ENCODE results near the gene SPSB2. TPM values are rescaled to one million over a fixed set of nuclear protein-coding genes. Genes with fewer than 3 reads are reported as not detected.

SPSB2 gene
- total RNA-seq, 3 donors from 2014 or later: 9.0 to 13.4 (median 12.7) TPM

DNA sequence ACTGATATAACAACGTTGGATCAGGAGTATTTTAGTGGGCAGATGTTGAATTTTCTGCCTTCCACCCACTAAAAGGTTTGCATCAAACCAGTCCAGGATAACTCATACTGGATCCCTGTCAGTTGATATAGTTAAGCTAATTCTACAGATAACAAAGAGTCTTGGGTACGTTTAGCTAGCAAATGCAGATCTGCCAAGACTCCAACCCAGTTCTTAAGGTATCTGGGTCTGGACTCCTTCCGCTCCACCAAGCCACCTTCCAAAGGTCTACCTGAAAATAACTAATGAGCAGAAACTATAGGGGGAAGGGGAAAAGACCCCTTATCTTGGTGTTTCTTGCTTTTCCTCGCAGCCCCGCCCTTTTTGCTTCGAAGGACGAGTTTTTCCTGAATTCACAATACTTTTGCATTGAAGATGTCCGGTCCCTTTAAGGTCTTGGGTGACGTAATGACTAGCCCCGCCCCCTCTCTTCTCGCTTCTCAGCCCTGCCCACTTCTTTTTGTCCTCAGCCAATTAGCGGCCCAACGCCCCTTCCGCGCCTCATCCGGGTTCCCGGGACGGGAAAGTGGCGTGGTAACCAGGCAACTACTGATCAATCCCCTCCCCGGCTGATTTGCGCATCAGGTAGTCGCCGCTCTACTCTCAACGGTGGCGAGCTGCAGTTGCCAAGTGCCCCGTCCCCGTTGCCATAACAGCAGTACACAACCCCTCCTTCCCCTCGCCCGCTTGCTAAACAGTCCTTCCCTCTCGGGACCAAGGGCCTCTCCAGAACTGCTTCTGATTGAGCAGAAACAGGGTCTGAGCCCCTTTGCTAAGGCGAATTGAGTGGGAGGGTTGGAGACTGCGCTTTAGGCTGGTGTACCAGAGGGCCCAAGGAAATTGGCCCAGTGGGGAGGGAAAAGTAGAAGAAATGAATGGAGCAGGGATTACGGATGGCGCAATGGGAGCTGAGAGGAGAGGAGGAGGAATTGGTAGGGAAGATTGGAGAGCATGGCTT lies 31.5 kb upstream of the SPSB2 start, which contains the start of gene LRRC23:
Gene LRRC23 (plus strand): TSS at position 543 of the 997 bp plus-strand sequence. CDS start 812 bp downstream, outside the sequence.
- intact Hi-C loops (cut with DNase I; ENCODE audit: low total_unique reads): no loop called here

GRCh38 chr12:6903722-6904121 lies 30.6 kb upstream of the SPSB2 start:
- intact Hi-C loops (cut with DNase I; ENCODE audit: low total_unique reads): no loop called here
- no peak for DNase-seq (ENCODE audit: low spot score in 2 of 2)
- H3K36me3 ChIP-seq: no peaks in the 10 kb centered on the region
- peak overlapping the region; percentile 93 to 94 for H3K27ac ChIP-seq
- H3K27me3 ChIP-seq: no peaks in the 10 kb centered on the region
- TF ChIP-seq POLR2AphosphoS5 (IDR thresholded peaks at IDR 0.05) (no peak), POLR2A (IDR thresholded peaks at IDR 0.05) (no peak), CTCF (IDR thresholded peaks at IDR 0.05) (no peak)
- H3K4me3 ChIP-seq: no peak overlapping the region
- H3K4me1 ChIP-seq: no peaks in the 10 kb centered on the region
- no peaks in the 10 kb centered on the region for H3K9me3 ChIP-seq

More for the DNA sequence above, 31.5 kb upstream of the SPSB2 start, which contains the start of gene LRRC23:
- peak within 1 kb of the TSS; percentile 56 to 77 (median 72) for H3K4me3 ChIP-seq
- H3K9me3 ChIP-seq: no peaks in the 10 kb centered on the region
- H3K36me3 ChIP-seq: no peaks in the 10 kb centered on the region
- peak within 1 kb of the TSS; percentile 93 to 94 for H3K27ac ChIP-seq
- no peaks in the 10 kb centered on the region for H3K4me1 ChIP-seq
- peak; percentile 98 for DNase-seq (ENCODE audit: low spot score in 2 of 2)
- H3K27me3 ChIP-seq: no peaks in the 10 kb centered on the region
- TF ChIP-seq POLR2AphosphoS5 (IDR thresholded peaks at IDR 0.05) (peak; percentile 79 to 94 (median 82)), CTCF (IDR thresholded peaks at IDR 0.05) (no peak), POLR2A (IDR thresholded peaks at IDR 0.05) (peak; percentile 83)

DNA sequence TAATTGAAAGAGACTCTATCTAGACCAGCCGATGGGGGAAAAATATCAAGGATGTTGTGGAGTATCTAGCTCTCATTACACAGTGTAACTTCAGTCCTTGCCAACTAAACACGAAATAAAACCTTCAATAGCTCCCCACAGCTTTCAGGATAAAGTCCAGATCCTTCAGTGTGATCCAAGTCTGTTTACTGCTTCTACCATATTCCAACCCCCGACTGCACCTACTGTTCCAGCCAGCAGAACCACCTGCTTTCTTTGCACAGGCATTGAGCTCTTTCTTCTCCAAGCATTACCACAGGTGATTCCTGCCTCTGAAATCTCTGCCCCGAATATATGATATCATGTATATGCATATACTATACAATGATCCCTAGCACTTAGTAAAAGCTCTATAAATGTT lies 29.3 kb upstream of the SPSB2 start:
- intact Hi-C loops (cut with DNase I; ENCODE audit: low total_unique reads): no loop called here
- TF ChIP-seq POLR2AphosphoS5 (IDR thresholded peaks at IDR 0.05): no peak
- no peak for TF ChIP-seq CTCF (IDR thresholded peaks at IDR 0.05)
- no peak for TF ChIP-seq POLR2A (IDR thresholded peaks at IDR 0.05)
- Histone ChIP-seq H3K27ac (no peak overlapping the region), H3K4me3 (no peak overlapping the region), H3K27me3 (no peaks in the 10 kb centered on the region), H3K36me3 (no peaks in the 10 kb centered on the region), H3K4me1 (no peaks in the 10 kb centered on the region), H3K9me3 (no peaks in the 10 kb centered on the region)
- DNase-seq (ENCODE audit: low spot score in 2 of 2): no peak

DNA sequence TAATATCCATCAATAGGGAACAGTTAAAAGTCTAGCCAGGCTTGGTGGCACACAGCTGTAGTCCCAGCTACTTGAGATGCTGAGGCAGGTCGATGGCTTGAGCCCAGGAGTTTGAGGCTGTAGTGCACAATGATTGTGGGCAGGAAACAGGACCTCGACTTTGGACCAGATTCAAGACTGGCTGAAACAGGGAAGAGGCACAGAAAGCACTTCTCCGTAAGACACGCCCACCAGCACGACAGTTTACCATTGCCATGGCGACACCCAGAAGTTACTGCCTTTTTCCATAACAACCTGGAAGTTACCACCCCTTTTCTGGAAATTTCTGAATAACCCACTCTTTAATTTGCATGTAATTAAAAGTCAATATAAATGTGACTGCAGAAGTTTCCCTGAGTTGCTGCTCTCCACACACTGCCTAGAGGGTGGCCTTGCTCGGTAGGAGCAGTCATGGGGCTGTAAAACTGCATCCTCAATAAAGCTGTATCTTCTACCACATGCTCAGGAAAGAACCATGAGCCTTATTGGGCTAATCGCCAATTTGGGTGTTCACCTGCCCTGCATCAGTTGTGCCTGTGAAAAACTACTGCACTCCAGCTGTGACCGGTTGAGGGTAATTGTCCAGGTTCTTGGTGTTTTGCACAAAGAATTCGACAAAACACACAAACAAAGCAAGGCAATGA lies 26.9 kb upstream of the SPSB2 start:
- no peaks in the 10 kb centered on the region for H3K27me3 ChIP-seq
- no peak overlapping the region for H3K4me3 ChIP-seq
- peak overlapping the region in 1 of 2 donors; percentile 16 for H3K27ac ChIP-seq
- no peaks in the 10 kb centered on the region for H3K4me1 ChIP-seq
- TF ChIP-seq POLR2A (IDR thresholded peaks at IDR 0.05) (no peak), POLR2AphosphoS5 (IDR thresholded peaks at IDR 0.05) (no peak), CTCF (IDR thresholded peaks at IDR 0.05) (no peak)
- DNase-seq (ENCODE audit: low spot score in 2 of 2): no peak
- no peaks in the 10 kb centered on the region for H3K9me3 ChIP-seq
- no peaks in the 10 kb centered on the region for H3K36me3 ChIP-seq
- intact Hi-C loops (cut with DNase I; ENCODE audit: low total_unique reads): no loop called here

Measured in breast epithelium (tissue), 4 donors.